Limb (tissue), 2 donors: ENCODE results near the gene ATAT1.
"Not testable (repeated sequence)": the region's sequence is repeated elsewhere in the genome, so short reads cannot be mapped to it uniquely, and the experiment has no call there.

Experiments used
- DNase-seq, 2 donors: peaks; one replicate each; pipeline ENCODE4 v3.0.0-alpha.2; 2016; ENCODE audit errors: extremely low spot score in 2 of 2

Gene ATAT1

GRCh38 chr6:30647242-30648116 is 20.8 kb downstream of the ATAT1 start:
- peak; percentile 77 to 80 for DNase-seq

- DNase-seq: no peak
Observed at GRCh38 chr6:30651143-30651542, 24.5 kb downstream of the ATAT1 start.

- no peak for DNase-seq
Observed at GRCh38 chr6:30654798-30655742, 28.4 kb downstream of the ATAT1 start.

DNA sequence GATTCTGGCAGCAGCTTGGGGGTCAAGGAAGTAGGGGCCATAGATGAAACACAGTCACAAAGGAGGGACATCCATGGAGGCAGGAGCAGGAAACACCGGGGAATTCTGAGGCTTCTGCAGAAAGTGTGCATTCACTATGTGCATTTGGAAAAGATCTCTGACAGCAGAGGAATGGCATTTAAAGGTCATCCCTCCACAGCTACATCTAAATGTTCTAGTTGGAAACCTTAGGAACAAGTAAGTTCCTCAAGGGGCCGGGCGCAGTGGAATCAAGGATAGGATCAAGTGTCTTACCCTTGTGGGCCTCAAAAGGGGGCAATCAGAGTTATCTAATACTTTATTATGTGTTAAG is 29.0 kb downstream of the ATAT1 start:
- DNase-seq: no peak

- no peak for DNase-seq
Observed at GRCh38 chr6:30656513-30656912, 29.8 kb downstream of the ATAT1 start.

- DNase-seq: no peak
Observed at GRCh38 chr6:30657454-30657853, 30.8 kb downstream of the ATAT1 start.

- DNase-seq: not testable (repeated sequence)
Observed at GRCh38 chr6:30657922-30658321, 31.2 kb downstream of the ATAT1 start.

DNA sequence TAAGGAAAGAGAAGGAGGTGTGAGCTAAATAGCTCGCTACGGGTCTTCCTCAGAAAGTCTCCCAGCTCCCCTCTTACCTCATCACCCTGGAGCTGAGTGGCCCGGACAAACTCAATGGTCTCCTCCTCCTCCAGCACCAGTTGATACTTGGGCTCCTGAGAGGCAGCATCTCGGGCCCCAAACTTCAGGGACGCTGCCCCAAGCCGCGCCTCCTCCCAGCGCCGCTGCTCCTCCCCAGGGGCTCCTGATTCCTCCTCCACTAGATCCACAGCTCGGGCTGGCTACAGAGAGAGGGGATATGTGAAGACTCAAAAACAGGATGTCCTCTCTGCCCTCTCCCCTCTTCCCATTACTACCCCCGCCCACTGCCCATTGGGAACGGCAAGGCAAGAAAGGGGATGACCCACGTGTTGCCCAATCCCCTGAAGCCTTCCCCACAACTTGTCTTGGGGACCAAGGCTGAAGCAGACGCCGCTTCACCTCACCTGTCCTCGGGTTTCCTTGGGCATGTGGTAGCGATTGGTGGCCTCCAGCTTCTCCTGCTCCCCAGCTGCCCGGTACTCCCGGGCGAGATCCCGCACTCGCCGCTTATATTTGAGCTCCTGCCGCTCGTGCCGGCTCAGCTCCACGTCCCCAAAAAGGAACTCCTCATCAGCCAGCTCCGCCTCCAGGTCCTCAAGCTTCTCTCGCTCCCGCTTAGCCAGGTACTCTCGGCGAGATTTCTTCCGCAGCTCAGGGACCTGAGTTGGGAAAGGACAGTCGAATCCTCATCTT is 38.5 kb downstream of the ATAT1 start:
- no peak for DNase-seq

GRCh38 chr6:30666300-30666699 is 39.6 kb downstream of the ATAT1 start:
- DNase-seq: not testable (repeated sequence)

DNA sequence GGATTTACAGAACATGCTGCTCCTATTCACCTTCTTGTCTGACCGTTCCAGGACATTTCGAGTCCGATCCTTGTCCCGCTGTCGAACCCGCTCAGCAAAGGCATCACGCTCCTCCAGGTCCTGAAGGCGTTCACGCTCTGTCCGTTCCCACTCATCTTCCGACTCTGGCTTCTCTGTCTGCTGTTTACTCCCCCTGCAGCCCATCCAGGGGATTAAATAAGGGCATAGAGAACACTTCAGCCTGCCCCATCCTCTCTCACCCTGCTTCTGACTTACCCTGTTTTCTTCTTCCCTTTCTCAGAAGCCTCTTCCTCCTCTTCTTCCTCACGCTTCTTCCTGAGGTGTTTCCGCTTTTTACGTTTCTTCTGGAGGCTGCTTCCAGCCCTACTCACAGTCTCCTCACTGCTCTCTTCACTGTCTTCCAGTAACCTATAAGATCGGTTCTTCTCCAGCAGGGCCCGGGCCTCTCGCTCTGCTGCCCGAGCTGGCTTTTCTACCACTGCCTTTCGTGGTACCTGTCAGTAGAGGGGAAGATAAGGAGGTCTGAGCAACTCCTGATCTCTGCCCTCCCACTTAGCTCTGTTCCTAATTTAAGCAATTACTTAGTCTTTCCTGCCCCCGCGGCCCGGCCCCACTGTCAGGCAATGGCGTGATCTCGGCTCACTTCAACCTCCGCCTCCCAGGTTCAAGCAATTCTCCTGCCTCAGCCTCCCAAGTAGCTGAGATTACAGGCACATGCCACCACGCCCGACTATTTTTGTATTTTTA is 44.3 kb downstream of the ATAT1 start:
- DNase-seq: no peak

- DNase-seq: peak; percentile 94 to 97
Observed at GRCh38 chr6:30672445-30673253, 46.0 kb downstream of the ATAT1 start, which contains the start of gene DHX16. TSS of gene DHX16 (minus strand) at chr6:30673006. CDS start at chr6:30672841, 165 bp downstream.

- no peak for DNase-seq
Observed at GRCh38 chr6:30676660-30677285, 50.1 kb downstream of the ATAT1 start.

DNA sequence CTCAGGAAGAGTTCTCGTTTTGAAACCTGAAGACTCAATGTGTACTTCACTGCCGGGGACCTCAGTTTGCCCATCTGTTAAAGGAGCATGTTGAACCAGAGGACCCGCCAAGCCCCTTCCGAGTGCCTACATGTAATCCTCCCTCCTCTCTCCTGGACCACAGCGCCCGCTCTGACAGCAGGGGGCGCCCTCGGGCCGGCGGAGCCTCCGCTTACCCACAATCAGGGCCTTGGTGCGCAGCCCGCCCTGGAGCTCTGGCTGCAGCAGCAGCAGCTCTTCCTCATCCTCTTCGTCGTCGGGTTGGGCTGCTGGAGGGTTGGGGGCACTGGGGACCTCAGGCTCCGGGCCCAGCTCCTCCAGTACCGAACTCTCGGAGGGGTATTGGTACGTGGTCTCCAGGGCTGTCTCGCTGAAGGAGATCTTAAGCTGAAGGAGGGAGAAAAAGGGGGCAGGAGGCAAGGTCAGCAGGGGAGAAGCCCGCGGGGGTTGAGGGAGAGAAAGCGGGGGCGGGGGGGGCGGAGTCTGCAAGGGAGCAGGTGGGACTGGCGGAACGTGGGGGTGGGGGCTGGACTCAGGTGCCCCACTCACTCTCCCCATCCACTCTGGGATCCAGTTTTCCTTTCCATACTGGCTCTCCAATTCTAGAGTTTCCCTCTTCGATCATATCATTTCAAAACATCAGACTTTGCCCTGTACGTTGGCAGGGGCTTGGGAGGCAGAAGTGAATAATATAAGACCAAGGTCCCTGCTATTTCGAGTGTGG is 52.5 kb downstream of the ATAT1 start:
- peak; percentile 78 to 92 for DNase-seq

- DNase-seq: no peak
Observed at GRCh38 chr6:30679765-30680535, 53.3 kb downstream of the ATAT1 start.

- no peak for DNase-seq
Observed at GRCh38 chr6:30681766-30682142, 55.1 kb downstream of the ATAT1 start.

GRCh38 chr6:30682143-30683117 is 55.8 kb downstream of the ATAT1 start:
- DNase-seq: peak; percentile 11 to 50
